GM13976 (cell line): ENCODE data around the gene FGFR2.

ENCODE experiments used
- DNase-seq: peaks from one replicate; pipeline ENCODE4 v3.0.0; 2012; ENCODE audit warnings: low spot score
- in situ Hi-C: fragments of 300-500 bp; cut with MboI; formaldehyde crosslinking; loops from one replicate; pipeline ENCODE4 v1.12.0; 2022; ENCODE audit warnings: low sequenced_read_pairs, mixed read lengths, inconsistent platforms; ENCODE audit not compliant: unreplicated experiment
- TF ChIP-seq, protein P1 (sequence below): IDR thresholded peaks from 2 replicates; pipeline ENCODE4 v1.5.1; 2012; ENCODE audit warnings: borderline replicate concordance, mild to moderate bottlenecking; ENCODE audit not compliant: insufficient read depth; ENCODE audit errors: extremely low read depth, missing control alignments, control extremely low read depth

FGFR2 gene

DNA sequence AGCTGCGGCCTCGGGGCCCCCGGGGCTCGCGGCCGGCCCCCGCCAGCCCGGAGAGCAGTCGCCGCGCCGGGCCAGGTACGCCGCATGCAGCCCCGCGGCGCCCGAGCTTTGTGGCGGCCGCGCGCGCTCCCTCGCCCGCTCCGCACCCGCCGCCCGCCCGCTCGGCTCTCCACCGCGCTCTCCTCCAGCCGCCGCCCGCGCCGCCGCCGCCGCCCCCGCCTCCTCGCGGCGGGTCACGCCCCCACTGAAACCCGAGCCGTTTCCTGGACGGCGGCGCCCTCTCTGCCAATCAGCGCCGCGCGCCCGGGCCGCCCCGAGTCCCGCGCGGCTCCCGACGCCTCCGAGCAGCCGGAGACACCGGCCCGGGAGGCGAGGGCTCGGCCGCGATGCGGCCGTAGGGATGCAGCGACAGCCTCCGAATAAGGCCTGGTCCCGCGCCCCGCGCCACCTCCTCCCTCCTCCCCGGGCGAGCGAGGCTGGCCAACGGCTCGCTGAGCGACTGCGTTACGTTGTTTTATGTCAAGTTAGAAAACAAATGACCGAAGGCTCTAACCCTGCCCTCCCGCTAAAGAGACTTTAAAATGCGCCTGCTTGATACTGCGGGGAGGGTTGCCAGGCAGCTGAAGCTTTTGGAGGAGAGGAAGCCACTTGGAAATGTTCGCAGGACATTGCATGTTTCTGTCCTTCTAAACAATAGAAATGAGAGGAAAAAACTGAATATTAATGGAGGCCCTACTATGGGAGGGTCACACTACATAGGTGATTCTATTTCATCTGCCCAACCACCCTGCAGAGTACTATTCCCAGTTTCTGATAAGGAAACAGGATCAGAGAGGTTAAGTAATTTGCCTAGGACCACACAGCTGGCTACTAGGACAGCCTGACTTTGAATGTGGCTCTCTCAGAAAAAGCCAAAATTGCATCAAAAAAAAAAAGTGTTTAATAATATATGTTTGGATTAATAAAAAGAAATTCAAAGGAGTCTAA is at the start of gene FGFR2:
Gene FGFR2 (minus strand): TSS at position 182 of the 987 bp plus-strand sequence. CDS start 4,627 bp downstream, outside the sequence.
- in situ Hi-C loops, result no loop called here
- TF ChIP-seq, protein P1, sequence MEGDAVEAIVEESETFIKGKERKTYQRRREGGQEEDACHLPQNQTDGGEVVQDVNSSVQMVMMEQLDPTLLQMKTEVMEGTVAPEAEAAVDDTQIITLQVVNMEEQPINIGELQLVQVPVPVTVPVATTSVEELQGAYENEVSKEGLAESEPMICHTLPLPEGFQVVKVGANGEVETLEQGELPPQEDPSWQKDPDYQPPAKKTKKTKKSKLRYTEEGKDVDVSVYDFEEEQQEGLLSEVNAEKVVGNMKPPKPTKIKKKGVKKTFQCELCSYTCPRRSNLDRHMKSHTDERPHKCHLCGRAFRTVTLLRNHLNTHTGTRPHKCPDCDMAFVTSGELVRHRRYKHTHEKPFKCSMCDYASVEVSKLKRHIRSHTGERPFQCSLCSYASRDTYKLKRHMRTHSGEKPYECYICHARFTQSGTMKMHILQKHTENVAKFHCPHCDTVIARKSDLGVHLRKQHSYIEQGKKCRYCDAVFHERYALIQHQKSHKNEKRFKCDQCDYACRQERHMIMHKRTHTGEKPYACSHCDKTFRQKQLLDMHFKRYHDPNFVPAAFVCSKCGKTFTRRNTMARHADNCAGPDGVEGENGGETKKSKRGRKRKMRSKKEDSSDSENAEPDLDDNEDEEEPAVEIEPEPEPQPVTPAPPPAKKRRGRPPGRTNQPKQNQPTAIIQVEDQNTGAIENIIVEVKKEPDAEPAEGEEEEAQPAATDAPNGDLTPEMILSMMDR, result no peak
- peak; percentile 69 for DNase-seq

GRCh38 chr10:121647401-121647800 is 49.2 kb upstream of the FGFR2 start:
- in situ Hi-C loops, result no loop called here
- TF ChIP-seq, protein P1, result no peak
- no peak for DNase-seq

DNA sequence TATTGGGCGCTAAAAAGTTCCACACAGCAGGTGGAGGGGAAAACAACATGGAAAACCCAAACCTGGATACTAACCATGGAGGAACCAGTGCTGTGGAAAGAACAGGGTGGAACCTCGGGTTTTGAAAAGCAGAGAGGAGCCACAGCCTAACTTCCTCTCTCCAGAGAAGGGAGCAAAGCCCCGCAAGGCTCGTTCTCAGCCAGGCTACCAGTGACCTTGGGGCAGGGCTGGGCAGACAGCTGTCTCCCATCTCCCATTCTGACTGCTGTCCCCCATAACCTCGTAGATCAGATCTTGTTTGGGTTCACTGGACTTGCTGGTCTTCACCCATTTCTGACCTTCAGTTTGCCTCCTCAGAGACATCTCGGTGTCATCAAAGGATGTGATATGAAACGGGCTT is 47.5 kb upstream of the FGFR2 start:
- TF ChIP-seq, protein P1, result no peak
- in situ Hi-C loops, result no loop called here
- DNase-seq, result no peak

- in situ Hi-C loops, result no loop called here
- DNase-seq, result no peak
Observed at GRCh38 chr10:121644501-121644900, 46.3 kb upstream of the FGFR2 start.

DNA sequence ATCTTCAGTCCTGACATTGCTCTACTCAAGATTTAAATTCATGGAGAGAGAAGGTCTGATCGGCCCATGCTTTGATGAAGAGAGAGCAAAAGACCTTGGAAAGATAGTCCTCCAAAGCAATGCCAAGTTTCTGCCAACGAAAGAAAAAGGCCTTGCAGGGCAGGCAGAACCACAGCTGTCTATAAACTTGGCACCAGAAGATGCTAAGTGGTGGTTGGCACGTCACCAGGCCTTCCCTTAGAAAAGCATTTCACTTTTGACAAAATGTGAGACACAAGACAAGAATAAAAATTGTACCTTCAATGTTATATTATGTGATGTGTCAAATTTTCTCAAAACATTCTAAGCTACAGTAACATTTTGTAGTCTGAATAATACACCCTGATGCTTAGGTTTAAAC is 42.0 kb upstream of the FGFR2 start:
- in situ Hi-C loops, result no loop called here
- no peak for DNase-seq
- TF ChIP-seq, protein P1, result no peak

More at GRCh38 chr10:121644501-121644900, 46.3 kb upstream of the FGFR2 start:
- TF ChIP-seq, protein P1, result no peak

GRCh38 chr10:121639416-121639815 is 41.2 kb upstream of the FGFR2 start:
- in situ Hi-C loops, result no loop called here
- DNase-seq, result no peak
- TF ChIP-seq, protein P1, result no peak
